Loucy (cell line): ENCODE data around the gene ZNF598.

Source experiments
- H2AFZ ChIP-seq: fragments of 200-600 bp; sonication (generic); 2 replicates; pipeline ENCODE4 v1.6.0; 2016; ENCODE audit warnings: antibody characterized with exemption, mild to moderate bottlenecking, low read length, moderate library complexity
- H3F3A ChIP-seq: fragments of 200-600 bp; 2 replicates; pipeline ENCODE4 v1.6.0; 2016; ENCODE audit warnings: antibody characterized with exemption, low read depth, mild to moderate bottlenecking
- H3K27me3 ChIP-seq: fragments of 200-600 bp; sonication (generic); 2 replicates; pipeline ENCODE4 v1.6.1; 2014; ENCODE audit warnings: low read length, mild to moderate bottlenecking; ENCODE audit not compliant: insufficient read depth, poor library complexity, severe bottlenecking
- H3K36me3 ChIP-seq: fragments of 200-600 bp; sonication (generic); 2 replicates; pipeline ENCODE4 v1.6.1; 2016; ENCODE audit warnings: low read length; ENCODE audit not compliant: insufficient read depth
- H3K4me1 ChIP-seq: fragments of 200-600 bp; sonication (generic); 2 replicates; pipeline ENCODE4 v1.5.1; 2014; ENCODE audit warnings: low read length, mild to moderate bottlenecking; ENCODE audit not compliant: insufficient read depth, poor library complexity, severe bottlenecking
- H3K4me2 ChIP-seq: fragments of 200-600 bp; sonication (generic); 2 replicates; pipeline ENCODE4 v1.6.0; 2014; ENCODE audit warnings: antibody characterized with exemption, low read length, low read depth, mild to moderate bottlenecking; ENCODE audit not compliant: poor library complexity, severe bottlenecking
- H3K4me3 ChIP-seq: fragments of 200-600 bp; sonication (generic); 2 replicates; pipeline ENCODE4 v1.5.1; 2014; ENCODE audit warnings: low read length, mild to moderate bottlenecking, mixed read lengths; ENCODE audit not compliant: poor library complexity, severe bottlenecking
- H3K79me2 ChIP-seq: fragments of 200-600 bp; sonication (generic); 2 replicates; pipeline ENCODE4 v1.6.1; 2014; ENCODE audit warnings: low read length; ENCODE audit not compliant: insufficient read depth
- H3K9ac ChIP-seq: fragments of 200-600 bp; sonication (generic); 2 replicates; pipeline ENCODE4 v1.6.0; 2014; ENCODE audit warnings: mild to moderate bottlenecking, low read depth, low read length, moderate library complexity; ENCODE audit not compliant: poor library complexity, severe bottlenecking
- H3K9me2 ChIP-seq: fragments of 200-600 bp; sonication (generic); replicated peaks from 2 replicates; pipeline ENCODE4 v1.6.1; 2016; ENCODE audit warnings: low read depth, low read length, mixed read lengths
- H3K9me3 ChIP-seq: fragments of 200-600 bp; sonication (generic); 2 replicates; pipeline ENCODE4 v1.6.1; 2014; ENCODE audit warnings: mild to moderate bottlenecking, antibody characterized with exemption, low read length, low read depth; ENCODE audit not compliant: insufficient read depth
- H4K20me1 ChIP-seq: fragments of 200-600 bp; sonication (generic); 2 replicates; pipeline ENCODE4 v1.6.0; 2014; ENCODE audit warnings: antibody characterized with exemption, low read length, mild to moderate bottlenecking; ENCODE audit not compliant: insufficient read depth, poor library complexity, severe bottlenecking
- EZH2phosphoT487 ChIP-seq: fragments of 200-600 bp; IDR thresholded peaks from 2 replicates; pipeline ENCODE4 v1.6.1; 2018; ENCODE audit warnings: antibody characterized with exemption, mild to moderate bottlenecking, moderate library complexity, borderline replicate concordance
- TF ChIP-seq, protein P1 (sequence below): fragments of 200-600 bp; sonication (generic); conservative IDR thresholded peaks from 2 replicates; pipeline ENCODE4 v1.5.1; 2014; ENCODE audit warnings: mild to moderate bottlenecking, antibody characterized with exemption, low read length

Gene ZNF598

DNA sequence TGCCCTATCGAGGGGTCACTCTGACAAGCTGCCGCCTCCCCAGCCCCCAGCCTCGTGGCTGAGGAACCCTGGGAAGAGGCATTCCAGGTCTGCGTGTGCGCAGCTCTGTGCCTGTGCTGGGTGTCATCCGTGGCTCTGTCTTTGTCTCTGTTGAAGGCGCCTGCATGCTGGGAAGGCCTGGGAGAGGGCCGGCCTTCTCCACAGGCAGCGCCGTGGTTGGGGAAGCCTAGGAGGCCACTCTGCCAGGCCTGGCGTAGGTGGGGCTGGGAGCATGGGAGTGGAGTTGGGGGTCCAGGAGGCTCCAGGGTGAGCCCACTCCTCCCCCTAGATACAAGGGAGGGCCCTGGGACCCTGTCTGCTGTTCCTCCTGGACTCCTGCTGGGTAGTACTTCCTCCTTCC lies 20.4 kb upstream of the ZNF598 start:
- H3K79me2 ChIP-seq: no peaks in the 10 kb centered on the region
- no peak overlapping the region for H3K4me2 ChIP-seq
- H3K9me2 ChIP-seq: no peaks in the 10 kb centered on the region
- no peaks in the 10 kb centered on the region for H3F3A ChIP-seq
- H3K9ac ChIP-seq: no peak overlapping the region
- no peaks in the 10 kb centered on the region for H3K36me3 ChIP-seq
- H3K27me3 ChIP-seq: peaks cover 4% of the 10 kb centered on the region
- H3K4me1 ChIP-seq: no peaks in the 10 kb centered on the region
- TF ChIP-seq, protein P1, sequence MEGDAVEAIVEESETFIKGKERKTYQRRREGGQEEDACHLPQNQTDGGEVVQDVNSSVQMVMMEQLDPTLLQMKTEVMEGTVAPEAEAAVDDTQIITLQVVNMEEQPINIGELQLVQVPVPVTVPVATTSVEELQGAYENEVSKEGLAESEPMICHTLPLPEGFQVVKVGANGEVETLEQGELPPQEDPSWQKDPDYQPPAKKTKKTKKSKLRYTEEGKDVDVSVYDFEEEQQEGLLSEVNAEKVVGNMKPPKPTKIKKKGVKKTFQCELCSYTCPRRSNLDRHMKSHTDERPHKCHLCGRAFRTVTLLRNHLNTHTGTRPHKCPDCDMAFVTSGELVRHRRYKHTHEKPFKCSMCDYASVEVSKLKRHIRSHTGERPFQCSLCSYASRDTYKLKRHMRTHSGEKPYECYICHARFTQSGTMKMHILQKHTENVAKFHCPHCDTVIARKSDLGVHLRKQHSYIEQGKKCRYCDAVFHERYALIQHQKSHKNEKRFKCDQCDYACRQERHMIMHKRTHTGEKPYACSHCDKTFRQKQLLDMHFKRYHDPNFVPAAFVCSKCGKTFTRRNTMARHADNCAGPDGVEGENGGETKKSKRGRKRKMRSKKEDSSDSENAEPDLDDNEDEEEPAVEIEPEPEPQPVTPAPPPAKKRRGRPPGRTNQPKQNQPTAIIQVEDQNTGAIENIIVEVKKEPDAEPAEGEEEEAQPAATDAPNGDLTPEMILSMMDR: no peak
- no peak for TF ChIP-seq EZH2phosphoT487
- no peaks in the 10 kb centered on the region for H3K9me3 ChIP-seq
- no peaks in the 10 kb centered on the region for H4K20me1 ChIP-seq
- H2AFZ ChIP-seq: no peak overlapping the region
- H3K4me3 ChIP-seq: no peak overlapping the region

DNA sequence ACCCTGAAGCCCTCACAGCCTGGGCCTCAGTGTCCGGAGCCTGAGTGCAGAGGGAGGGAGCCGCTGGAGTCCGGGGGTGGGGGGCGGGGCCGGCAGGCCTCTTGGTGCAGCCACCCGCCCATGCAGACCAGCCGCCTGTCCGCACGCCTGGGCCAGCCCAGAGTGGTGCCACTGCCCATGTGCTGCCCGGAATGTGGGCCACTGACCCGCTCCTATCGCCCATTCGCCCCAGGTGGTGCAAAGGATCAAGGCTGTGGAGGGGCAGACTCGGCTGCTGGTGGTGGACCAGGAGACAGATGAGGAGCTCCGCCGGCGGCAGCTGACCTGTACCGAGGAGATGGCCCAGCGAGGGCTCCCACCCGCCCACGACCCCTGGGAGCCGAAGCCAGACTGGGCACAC lies 19.7 kb upstream of the ZNF598 start:
- no peaks in the 10 kb centered on the region for H3K9me2 ChIP-seq
- no peaks in the 10 kb centered on the region for H3K79me2 ChIP-seq
- H3K4me2 ChIP-seq: no peak overlapping the region
- no peak overlapping the region for H2AFZ ChIP-seq
- no peaks in the 10 kb centered on the region for H3K4me1 ChIP-seq
- H3K9me3 ChIP-seq: no peaks in the 10 kb centered on the region
- H4K20me1 ChIP-seq: no peaks in the 10 kb centered on the region
- peaks cover 4% of the 10 kb centered on the region for H3K27me3 ChIP-seq
- no peaks in the 10 kb centered on the region for H3K36me3 ChIP-seq
- no peak overlapping the region for H3K9ac ChIP-seq
- H3F3A ChIP-seq: no peaks in the 10 kb centered on the region
- TF ChIP-seq EZH2phosphoT487: no peak
- TF ChIP-seq, protein P1: no peak
- H3K4me3 ChIP-seq: no peak overlapping the region

DNA sequence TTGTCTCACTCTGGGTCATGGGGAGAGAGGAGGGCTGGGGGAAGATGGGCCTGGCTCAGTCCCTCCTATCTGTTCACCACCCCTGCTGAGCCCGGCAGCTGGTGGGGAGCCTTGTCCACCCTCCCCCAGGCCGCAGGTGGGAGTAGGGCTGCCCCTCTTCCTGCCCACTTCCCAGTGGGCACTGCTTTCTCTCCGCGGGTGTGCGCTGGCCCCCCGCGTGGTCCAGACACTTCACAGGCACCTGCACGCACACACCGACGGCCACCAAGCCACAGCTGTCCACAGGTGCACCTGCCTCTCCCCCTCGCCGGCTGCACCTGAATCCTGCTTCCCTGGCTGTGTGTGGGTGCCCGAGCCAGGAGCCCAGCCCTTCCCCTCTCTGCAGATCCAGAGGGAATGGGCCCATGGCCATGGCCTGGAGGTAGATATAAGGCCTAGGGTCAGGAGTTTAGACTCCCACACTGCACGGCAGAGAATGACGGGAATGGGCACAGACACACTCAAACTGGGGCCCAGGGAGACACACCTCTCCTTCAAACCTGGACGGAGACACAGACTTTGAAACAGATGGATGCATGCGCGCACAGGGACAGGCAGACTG lies 19.1 kb upstream of the ZNF598 start:
- no peak overlapping the region for H2AFZ ChIP-seq
- no peaks in the 10 kb centered on the region for H3F3A ChIP-seq

More for the DNA sequence above, 19.1 kb upstream of the ZNF598 start:
- Histone ChIP-seq H3K4me2 (no peak overlapping the region), H4K20me1 (no peaks in the 10 kb centered on the region), H3K36me3 (no peaks in the 10 kb centered on the region), H3K9ac (no peak overlapping the region), H3K9me3 (no peaks in the 10 kb centered on the region), H3K79me2 (no peaks in the 10 kb centered on the region), H3K9me2 (no peaks in the 10 kb centered on the region), H3K4me1 (peaks cover under 1% of the 10 kb centered on the region), H3K27me3 (peaks cover 4% of the 10 kb centered on the region), H3K4me3 (no peak overlapping the region)
- TF ChIP-seq, protein P1: no peak
- no peak for TF ChIP-seq EZH2phosphoT487
